Right lung (tissue), 10 donors: ENCODE data around the gene CCDC85B. TPM values are rescaled to one million over a fixed set of nuclear protein-coding genes. Genes with fewer than 3 reads are reported as not detected.
"Not testable (repeated sequence)": the region's sequence is repeated elsewhere in the genome, so short reads cannot be mapped to it uniquely, and the experiment has no call there.

Experiments used
- DNase-seq, 2 donors: peaks; one replicate each; pipeline ENCODE4 v3.0.0-alpha.2; 2013
- long read RNA-seq, 8 donors: transcript quantifications; one replicate each; lab custom pipeline, GENCODE V29; 2026
- polyA plus RNA-seq, 5 donors: library from polyadenylated mRNA; unstranded; fragments of 120-200 nt; gene quantifications; one replicate each; pipeline versions ENCODE4 v1.2.1 to v1.2.3, GENCODE V29; 2013; ENCODE audit warnings: inconsistent platforms in 1 of 5, low replicate concordance in 1 of 5; ENCODE audit not compliant: insufficient read length in 5 of 5, insufficient read depth in 1 of 5

CCDC85B gene
- polyA plus RNA-seq = 10 to 100 TPM; 10.2 to 37.1 (median 11.4) TPM
- long read RNA-seq, donor 1, transcript CCDC85B-201 (1 exons, 1,524 nt) = major isoform, 84 of 84 reads
- long read RNA-seq, donor 1, partial matches to known transcripts = 0 of 84 reads
- long read RNA-seq, donor 1, other reads (novel, unspliced or antisense) = 0 of 84 reads
- long read RNA-seq, donor 2, transcript CCDC85B-201 (1 exons, 1,524 nt) = major isoform, 49 of 49 reads
- long read RNA-seq, donor 2, partial matches to known transcripts = 0 of 49 reads
- long read RNA-seq, donor 2, other reads (novel, unspliced or antisense) = 0 of 49 reads
- long read RNA-seq, donor 3, transcript CCDC85B-201 (1 exons, 1,524 nt) = major isoform, 75 of 75 reads
- long read RNA-seq, donor 3, partial matches to known transcripts = 0 of 75 reads
- long read RNA-seq, donor 3, other reads (novel, unspliced or antisense) = 0 of 75 reads
- long read RNA-seq, donor 4, transcript CCDC85B-201 (1 exons, 1,524 nt) = major isoform, 39 of 39 reads
- long read RNA-seq, donor 4, partial matches to known transcripts = 0 of 39 reads
- long read RNA-seq, donor 4, other reads (novel, unspliced or antisense) = 0 of 39 reads
- long read RNA-seq, donor 5, transcript CCDC85B-201 (1 exons, 1,524 nt) = major isoform, 94 of 94 reads
- long read RNA-seq, donor 5, partial matches to known transcripts = 0 of 94 reads
- long read RNA-seq, donor 5, other reads (novel, unspliced or antisense) = 0 of 94 reads
- long read RNA-seq, donor 6, transcript CCDC85B-201 (1 exons, 1,524 nt) = major isoform, 79 of 79 reads
- long read RNA-seq, donor 6, partial matches to known transcripts = 0 of 79 reads
- long read RNA-seq, donor 6, other reads (novel, unspliced or antisense) = 0 of 79 reads
- long read RNA-seq, donor 7, transcript CCDC85B-201 (1 exons, 1,524 nt) = major isoform, 43 of 43 reads
- long read RNA-seq, donor 7, partial matches to known transcripts = 0 of 43 reads
- long read RNA-seq, donor 7, other reads (novel, unspliced or antisense) = 0 of 43 reads
- long read RNA-seq, donor 8, transcript CCDC85B-201 (1 exons, 1,524 nt) = major isoform, 24 of 24 reads
- long read RNA-seq, donor 8, partial matches to known transcripts = 0 of 24 reads
- long read RNA-seq, donor 8, other reads (novel, unspliced or antisense) = 0 of 24 reads

DNA sequence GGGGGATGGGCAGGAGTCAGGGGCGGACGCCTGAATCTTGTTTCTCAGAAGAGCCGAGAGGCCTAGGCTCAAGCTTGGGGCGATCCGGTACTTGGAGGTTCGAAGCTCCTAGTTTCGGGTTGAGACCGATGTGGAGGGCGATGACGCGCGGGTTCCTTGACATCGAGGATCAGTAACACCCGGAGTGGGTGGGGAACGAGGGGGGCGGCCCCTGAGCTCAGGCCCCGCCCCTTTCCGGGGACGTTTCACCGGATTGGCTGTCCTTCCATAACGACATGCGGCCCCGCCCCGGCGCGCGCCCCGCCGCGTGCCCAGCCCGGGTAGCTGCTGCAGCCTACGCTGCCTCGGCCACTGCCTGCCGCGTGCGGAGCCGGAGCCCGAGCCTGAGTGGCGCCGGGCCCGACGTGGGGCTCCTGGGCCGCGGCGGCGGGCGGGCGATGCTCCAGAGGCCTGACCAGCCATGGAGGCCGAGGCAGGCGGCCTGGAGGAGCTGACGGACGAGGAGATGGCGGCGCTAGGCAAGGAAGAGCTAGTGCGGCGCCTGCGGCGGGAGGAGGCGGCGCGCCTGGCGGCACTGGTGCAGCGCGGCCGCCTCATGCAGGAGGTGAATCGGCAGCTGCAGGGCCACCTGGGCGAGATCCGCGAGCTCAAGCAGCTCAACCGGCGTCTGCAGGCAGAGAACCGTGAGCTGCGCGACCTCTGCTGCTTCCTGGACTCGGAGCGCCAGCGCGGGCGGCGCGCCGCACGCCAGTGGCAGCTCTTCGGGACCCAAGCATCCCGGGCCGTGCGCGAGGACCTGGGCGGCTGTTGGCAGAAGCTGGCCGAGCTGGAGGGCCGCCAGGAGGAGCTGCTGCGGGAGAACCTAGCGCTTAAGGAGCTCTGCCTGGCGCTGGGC, at the start of gene CCDC85B:
Gene CCDC85B (plus strand): TSS at position 350 of the 895 bp plus-strand sequence. CDS start 111 bp downstream, at position 461.
- DNase-seq = peak; percentile 96 to 98

DNA sequence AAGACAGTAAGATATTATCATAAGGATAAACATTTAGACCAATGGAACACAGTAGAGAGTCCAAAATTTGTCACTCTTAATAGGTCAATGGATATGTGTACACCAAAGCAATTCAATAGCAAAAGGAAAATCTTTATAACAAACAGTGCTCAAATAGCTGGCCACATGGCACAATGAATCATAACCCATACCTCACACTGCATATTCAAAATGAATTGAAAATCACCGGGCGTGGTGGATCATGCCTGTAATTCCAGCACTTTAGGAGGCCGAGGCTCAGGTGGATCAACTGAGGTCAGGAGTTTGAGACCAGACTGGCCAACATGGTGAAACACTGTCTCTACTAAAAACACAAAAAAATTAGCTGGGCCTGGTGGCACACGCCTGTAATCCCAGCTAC, 48.3 kb upstream of the CCDC85B start:
- no peak for DNase-seq

- no peak for DNase-seq
These were observed 46.7 kb upstream of the CCDC85B start for GRCh38 chr11:65843811-65844210.

- DNase-seq = no peak
These were observed 46.1 kb upstream of the CCDC85B start for GRCh38 chr11:65844231-65844872.

DNA sequence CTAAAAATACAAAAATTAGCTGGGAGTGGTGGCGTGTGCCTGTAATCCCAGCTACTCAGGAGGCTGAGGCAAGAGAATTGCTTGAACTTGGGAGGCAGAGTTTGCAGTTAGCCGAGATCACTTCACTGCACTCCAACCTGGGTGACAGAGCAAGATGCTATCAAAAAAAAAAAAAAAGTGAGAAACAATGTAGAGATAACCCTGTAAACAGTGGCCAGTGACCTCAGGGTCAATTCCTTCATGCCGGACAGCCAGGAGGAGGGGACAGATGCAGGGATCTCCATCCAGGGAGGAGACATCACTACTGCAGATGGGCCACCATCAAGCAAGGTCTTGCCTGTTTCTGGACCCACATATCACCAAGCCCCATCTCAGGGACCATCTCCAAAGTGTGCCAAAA, 42.7 kb upstream of the CCDC85B start:
- no peak for DNase-seq

- not testable (repeated sequence) for DNase-seq
These were observed 41.8 kb upstream of the CCDC85B start for GRCh38 chr11:65848693-65849092.

DNA sequence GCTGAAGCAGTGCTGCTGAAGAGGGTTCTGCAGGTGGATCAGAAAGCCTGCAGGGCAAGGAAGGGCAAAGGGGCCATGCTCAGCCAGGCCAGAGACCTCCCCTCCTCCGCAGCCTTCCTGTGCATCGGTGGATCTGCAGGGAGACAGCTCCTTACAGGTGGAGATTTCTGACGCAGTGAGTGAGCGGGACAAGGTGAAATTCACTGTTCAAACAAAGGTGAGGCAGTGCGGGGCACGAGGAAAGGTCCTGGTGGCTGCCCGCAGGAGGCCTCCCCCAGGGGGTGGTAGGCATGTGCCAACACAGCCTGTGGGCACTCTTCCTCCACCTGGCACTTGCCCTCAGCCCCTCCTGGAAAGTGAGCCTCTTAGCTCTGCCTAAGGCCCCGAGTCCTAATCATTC, 41.1 kb upstream of the CCDC85B start:
- no peak for DNase-seq

- DNase-seq = no peak
These were observed 40.7 kb upstream of the CCDC85B start for GRCh38 chr11:65849771-65850216.

DNA sequence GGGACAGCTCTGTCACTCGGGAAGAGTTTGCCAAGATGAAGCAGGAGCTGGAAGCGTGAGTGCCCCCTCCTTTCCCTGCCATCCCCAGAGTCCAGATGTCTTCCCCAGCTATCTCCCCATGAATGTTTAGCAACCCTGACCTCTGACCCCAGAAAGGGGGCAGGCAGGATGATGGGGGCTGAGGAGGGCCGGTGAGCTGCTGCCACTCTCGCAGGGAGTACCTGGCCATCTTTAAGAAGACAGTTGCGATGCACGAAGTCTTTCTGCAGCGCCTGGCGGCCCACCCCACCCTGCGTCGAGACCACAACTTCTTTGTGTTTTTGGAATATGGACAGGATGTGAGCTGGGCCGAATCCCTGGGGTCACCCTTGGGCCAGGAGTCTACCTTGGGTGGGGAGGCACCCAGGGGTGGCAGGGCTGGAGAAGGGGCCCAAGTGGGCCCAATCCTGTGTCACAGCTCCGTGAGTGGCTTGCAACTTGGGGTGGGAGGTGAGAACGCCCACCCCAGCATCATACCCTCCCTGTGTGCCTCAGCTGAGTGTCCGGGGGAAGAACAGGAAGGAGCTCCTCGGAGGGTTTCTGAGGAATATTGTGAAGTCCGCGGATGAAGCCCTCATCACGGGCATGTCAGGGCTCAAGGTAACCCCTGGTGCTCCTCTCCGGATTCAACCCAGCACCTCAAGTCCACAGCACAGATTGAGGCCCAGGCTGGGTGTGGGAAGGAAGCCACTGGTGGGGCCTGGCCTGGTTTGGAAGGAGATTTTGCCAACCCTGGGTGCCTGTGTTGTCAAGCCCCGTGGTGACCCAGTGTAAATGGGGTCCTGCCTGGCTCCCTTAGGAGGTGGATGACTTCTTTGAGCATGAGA, 40.0 kb upstream of the CCDC85B start:
- no peak for DNase-seq

- DNase-seq = no peak
These were observed 39.3 kb upstream of the CCDC85B start for GRCh38 chr11:65851083-65851579.

GRCh38 chr11:65851811-65852507, 38.5 kb upstream of the CCDC85B start:
- no peak for DNase-seq

DNA sequence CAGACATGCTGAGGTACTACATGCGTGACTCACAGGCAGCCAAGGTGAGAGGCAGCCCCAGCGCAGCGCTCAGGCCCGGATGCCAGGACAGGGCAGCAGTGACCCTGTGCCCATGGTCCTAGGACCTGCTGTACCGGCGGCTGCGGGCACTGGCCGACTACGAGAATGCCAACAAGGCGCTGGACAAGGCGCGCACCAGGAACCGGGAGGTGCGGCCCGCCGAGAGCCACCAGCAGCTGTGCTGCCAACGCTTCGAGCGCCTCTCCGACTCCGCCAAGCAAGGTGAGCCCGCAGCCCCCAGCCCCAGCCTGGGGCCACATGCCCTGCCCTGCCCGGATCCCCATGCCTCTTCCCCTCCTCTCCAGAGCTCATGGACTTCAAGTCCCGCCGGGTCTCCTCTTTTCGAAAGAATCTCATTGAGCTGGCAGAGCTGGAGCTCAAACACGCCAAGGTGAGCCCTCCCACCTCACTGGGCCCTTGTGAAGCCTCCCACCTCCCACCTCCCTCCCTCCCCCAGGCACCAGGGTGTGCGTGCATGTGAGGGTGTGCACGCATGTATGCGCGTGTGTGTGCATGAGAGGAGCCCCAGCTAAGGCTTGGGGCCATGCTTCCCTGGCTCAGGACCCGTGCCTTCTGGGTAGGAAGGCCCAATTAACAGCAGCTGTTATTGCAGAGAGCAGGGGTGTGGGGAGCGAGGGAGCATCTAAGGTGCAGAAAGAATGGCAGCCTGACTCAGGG, 37.8 kb upstream of the CCDC85B start:
- no peak for DNase-seq

GRCh38 chr11:65853246-65853979, 37.1 kb upstream of the CCDC85B start:
- no peak for DNase-seq

DNA sequence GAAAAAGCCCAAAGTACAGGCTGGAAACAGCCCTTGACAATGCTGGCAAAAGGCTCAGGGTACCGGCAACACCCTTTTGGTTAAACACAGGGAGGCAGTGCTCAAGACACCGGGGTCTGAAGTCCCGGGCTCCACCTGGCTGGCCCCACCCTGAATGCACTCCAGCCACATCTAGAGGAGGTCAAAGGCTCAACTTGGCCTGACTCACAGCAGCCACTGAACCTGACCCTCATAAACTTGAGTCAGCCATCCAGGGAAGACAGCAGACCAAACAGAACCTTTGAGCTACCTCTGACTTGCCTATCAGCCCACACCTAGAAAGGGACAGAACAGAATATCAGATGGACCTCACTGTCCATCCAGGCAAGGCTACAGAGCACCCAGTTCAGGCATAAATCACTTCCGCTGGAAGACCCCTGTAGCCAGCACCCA, 36.3 kb upstream of the CCDC85B start:
- no peak for DNase-seq

DNA sequence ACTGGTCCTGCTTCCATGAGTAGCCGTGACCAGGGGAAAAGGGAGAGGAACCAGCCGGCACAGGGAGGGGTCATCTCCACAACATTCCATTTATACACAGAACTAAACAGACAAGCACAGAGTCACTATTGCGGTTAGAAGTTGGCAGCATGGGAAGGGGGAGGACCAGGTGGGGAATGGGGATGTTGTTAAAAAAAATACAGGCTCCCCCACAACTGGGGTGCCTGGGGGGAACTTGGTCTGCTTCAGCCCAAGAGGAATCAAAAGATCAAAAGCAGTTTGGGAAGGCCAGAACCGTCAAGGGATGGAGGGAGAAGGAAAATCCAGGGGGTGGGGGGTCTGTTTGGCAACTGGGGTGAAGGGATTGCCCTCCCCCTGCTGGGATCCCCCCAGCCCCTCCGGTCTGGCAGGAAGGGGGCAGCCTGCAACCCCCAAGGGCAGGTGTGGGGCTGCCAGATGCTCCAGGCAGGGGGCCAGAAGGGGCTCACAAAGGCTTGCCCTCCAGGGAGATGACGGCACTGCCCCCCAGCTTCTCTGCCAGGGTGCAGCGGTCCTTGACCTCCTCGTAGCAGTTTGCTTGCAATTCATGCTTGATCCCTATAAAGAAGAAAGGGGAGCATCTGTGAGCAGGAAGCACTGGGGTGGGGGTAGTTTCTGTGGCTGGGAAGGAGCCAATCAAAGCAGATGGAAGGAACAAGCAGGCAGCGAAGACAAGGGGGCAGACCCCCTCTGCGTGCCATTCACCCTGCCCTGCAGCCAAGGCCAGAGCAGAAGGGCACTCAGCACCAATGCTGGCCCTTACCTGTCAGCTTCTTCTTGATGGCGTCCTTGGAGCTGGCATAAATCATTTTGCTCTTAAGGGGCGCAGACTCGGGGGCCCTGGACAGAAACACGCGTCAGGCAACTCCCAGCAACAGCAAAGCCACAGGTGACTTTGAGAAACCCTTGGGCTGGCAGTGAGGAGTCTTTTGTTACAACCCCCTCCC, 35.3 kb upstream of the CCDC85B start:
- DNase-seq = no peak

DNA sequence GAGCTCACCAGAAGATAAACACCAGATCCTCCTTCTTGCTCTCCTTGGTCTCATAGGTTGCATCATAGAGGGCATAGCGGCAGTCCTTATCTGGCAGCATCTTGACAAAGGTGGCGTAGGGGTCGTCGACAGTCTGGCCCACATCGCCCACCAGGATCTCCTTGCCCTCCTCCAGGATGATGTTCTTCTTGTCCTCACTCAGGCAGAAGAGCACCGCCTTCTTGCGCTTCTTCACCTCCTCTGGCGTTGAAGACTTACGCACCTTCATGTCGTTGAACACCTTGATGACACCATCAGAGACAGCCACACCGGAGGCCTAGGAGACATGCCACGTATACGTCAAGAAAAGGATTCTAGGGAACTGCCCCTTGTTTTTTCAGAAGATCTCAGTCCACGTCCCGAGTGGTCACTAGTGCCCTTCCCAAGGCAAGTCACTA, 34.5 kb upstream of the CCDC85B start:
- DNase-seq = no peak
